ENCODE results near the gene FLOT1. TPM values are rescaled to one million over a fixed set of nuclear protein-coding genes. Genes with fewer than 3 reads are reported as not detected.

Gene FLOT1
- total RNA-seq, 1 experiment from 2014 or later = 110 TPM

DNA sequence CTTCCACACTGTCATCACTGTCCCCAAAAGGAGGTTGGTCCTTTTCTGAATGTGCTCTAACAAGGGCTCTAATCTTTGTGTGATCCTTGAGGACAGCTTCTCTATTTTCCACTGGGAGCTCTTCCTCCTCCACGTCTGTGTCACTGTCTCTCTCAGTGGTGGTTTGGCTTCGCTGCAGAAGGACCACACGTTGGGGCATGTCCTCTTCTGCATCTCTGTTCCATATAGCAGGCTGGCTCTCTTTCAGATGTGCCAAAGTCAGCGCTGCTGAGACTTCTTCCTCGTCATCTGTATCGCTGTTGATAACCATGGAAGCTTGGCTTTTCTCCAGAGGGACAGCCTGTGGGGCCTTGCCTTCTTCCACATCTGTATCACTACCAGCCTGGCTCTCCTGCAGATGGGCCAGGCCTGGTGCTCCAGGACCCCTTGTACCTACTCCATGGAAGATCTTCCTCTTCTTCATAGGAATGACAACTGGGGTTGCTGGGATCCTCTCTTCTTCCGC lies 30.0 kb downstream of the FLOT1 start:
- peaks cover 70% of the 10 kb centered on the region for H3K36me3 Mint-ChIP-seq
- peaks cover 17% of the 10 kb centered on the region for H3K4me1 Mint-ChIP-seq
- TF ChIP-seq, protein P1, sequence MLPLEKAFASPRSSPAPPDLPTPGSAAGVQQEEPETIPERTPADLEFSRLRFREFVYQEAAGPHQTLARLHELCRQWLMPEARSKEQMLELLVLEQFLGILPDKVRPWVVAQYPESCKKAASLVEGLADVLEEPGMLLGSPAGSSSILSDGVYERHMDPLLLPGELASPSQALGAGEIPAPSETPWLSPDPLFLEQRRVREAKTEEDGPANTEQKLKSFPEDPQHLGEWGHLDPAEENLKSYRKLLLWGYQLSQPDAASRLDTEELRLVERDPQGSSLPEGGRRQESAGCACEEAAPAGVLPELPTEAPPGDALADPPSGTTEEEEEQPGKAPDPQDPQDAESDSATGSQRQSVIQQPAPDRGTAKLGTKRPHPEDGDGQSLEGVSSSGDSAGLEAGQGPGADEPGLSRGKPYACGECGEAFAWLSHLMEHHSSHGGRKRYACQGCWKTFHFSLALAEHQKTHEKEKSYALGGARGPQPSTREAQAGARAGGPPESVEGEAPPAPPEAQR (CRISPR knock-in tag; IDR thresholded peaks at IDR 0.05) = no peak
- TF ChIP-seq, protein P2, sequence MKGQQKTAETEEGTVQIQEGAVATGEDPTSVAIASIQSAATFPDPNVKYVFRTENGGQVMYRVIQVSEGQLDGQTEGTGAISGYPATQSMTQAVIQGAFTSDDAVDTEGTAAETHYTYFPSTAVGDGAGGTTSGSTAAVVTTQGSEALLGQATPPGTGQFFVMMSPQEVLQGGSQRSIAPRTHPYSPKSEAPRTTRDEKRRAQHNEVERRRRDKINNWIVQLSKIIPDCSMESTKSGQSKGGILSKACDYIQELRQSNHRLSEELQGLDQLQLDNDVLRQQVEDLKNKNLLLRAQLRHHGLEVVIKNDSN (CRISPR knock-in tag; IDR thresholded peaks at IDR 0.05) = no peak
- TF ChIP-seq ZNF423 (CRISPR knock-in tag; IDR thresholded peaks at IDR 0.05) (no peak), ESRRA (CRISPR knock-in tag; IDR thresholded peaks at IDR 0.05; ENCODE audit: borderline replicate concordance) (no peak), HMGA2 (CRISPR knock-in tag; IDR thresholded peaks at IDR 0.05) (no peak), SMAD4 (CRISPR knock-in tag; IDR thresholded peaks at IDR 0.05) (no peak), MAX (CRISPR knock-in tag; IDR thresholded peaks at IDR 0.05) (no peak)
- no peak for ATAC-seq
- DNase-seq (ENCODE audit: low spot score) = no peak
- H3K27me3 Mint-ChIP-seq (ENCODE audit: low read depth) = no peaks in the 10 kb centered on the region
- no peak overlapping the region for H3K27ac Mint-ChIP-seq
- CTCF ChIA-PET = interaction anchor here (0.6 kb wide), 1 partner anchor 33 kb away, joined by 3 read pairs; no protein-coding TSS in a partner anchor
- no peak overlapping the region for H3K4me3 Mint-ChIP-seq
- POLR2A ChIA-PET = interaction anchor here (1.2 kb wide), 1 partner anchor 9 kb away, joined by 3 read pairs; no protein-coding TSS in a partner anchor
- H3K9me3 Mint-ChIP-seq = no peaks in the 10 kb centered on the region

DNA sequence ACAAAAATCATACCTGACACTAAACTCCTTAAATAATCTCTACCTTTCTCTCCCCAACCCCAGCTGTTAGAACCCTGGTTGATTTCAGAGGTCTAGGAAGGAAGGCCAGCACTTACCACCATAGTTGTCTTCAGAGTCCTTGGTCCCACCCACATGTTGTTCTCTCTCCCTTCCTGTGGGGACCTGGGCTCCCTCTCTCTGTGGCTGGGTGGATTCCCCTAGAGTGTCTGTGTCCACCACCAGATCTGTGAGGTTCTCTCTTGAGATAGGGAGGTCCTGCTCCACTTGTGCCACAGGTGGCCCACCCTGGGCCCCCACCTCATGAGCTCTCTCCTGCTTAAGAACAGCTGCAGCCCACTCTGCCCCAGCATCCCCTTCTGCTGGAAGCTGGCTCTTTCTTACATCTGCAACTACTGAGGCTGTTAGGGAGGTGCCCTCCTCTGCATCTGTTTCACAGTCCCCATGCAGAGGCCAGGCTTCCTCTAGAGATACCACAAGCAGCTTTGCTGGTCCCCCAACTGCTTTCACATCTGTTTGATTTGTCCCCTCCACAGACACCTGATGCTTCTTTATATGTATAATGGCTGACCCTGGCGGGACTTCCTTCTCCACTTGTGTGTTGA lies 30.6 kb downstream of the FLOT1 start:
- DNase-seq (ENCODE audit: low spot score) (no peak), ATAC-seq (no peak)
- CTCF ChIA-PET = no interaction called here
- H3K9me3 Mint-ChIP-seq = no peaks in the 10 kb centered on the region
- H3K4me1 Mint-ChIP-seq = peaks cover 22% of the 10 kb centered on the region
- POLR2A ChIA-PET = interaction anchor here (1.2 to 1.3 kb wide), 2 partner anchors 8 to 24 kb away, joined by 3 to 4 read pairs; no protein-coding TSS in a partner anchor
- peaks cover 74% of the 10 kb centered on the region for H3K36me3 Mint-ChIP-seq
- TF ChIP-seq, protein P3, sequence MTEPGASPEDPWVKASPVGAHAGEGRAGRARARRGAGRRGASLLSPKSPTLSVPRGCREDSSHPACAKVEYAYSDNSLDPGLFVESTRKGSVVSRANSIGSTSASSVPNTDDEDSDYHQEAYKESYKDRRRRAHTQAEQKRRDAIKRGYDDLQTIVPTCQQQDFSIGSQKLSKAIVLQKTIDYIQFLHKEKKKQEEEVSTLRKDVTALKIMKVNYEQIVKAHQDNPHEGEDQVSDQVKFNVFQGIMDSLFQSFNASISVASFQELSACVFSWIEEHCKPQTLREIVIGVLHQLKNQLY (CRISPR knock-in tag; IDR thresholded peaks at IDR 0.05) = no peak
- TF ChIP-seq TP53 (CRISPR knock-in tag; IDR thresholded peaks at IDR 0.05) = no peak
- no peaks in the 10 kb centered on the region for H3K27me3 Mint-ChIP-seq (ENCODE audit: low read depth)
- H3K4me3 Mint-ChIP-seq = no peak overlapping the region
- no peak overlapping the region for H3K27ac Mint-ChIP-seq

DNA sequence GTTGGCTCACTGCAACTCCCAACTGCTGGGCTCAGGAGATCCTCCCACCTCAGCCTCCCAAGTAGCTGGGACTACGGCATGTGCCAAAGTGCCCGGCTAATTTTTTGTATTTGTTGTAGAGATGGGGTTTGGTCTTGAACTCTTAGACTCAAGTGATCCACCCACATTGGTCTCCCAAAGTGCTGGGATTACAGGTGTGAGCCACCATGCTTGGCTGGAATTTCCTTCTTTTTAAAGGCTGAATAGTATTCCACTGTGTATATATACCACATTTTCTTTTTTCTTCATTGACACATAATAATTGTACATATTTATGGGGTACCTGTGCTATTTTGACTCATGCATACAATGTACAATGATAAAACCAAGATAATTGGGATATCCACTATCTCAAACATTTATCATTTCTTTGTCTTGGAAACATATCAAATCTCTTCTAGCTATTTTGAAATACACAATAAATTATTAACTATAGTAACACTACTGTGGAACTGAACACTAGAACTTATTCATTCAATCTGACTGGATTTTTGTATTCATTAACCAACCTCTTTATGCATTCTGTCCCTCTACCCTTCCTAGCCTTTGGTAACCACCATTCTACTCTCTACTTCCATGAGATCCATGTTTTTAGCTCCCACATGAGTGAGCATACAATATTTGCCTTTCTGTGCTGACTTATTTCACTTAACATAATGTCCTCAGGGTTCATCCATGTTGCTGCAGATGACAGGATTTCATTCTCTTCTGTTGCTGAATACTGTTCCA lies 33.2 kb downstream of the FLOT1 start:
- ChIA-PET CTCF (interaction anchor here (1.4 to 1.7 kb wide), 2 partner anchors 21 to 30 kb away, joined by 4 to 5 read pairs; no protein-coding TSS in a partner anchor), POLR2A (no interaction called here)
- no peak overlapping the region for H3K4me3 Mint-ChIP-seq
- H3K36me3 Mint-ChIP-seq = peaks cover 82% of the 10 kb centered on the region
- no peaks in the 10 kb centered on the region for H3K27me3 Mint-ChIP-seq (ENCODE audit: low read depth)
- DNase-seq (ENCODE audit: low spot score) (no peak), ATAC-seq (no peak)
- TF ChIP-seq NR2C2 (CRISPR knock-in tag; IDR thresholded peaks at IDR 0.05) (no peak), SOX15 (CRISPR knock-in tag; IDR thresholded peaks at IDR 0.05) (no peak), ZNF317 (CRISPR knock-in tag; IDR thresholded peaks at IDR 0.05; ENCODE audit: borderline replicate concordance, low read depth) (no peak), ZNF121 (CRISPR knock-in tag; IDR thresholded peaks at IDR 0.05) (no peak), ZMAT4 (CRISPR knock-in tag; IDR thresholded peaks at IDR 0.05) (no peak), CREB1 (CRISPR knock-in tag; IDR thresholded peaks at IDR 0.05) (no peak), NFYB (CRISPR knock-in tag; conservative IDR thresholded peaks at IDR 0.05; ENCODE audit: low read depth) (no peak), STAT6 (CRISPR knock-in tag; conservative IDR thresholded peaks at IDR 0.05; ENCODE audit: low read depth) (no peak), TP53 (CRISPR knock-in tag; IDR thresholded peaks at IDR 0.05) (no peak)
- TF ChIP-seq, protein P4, sequence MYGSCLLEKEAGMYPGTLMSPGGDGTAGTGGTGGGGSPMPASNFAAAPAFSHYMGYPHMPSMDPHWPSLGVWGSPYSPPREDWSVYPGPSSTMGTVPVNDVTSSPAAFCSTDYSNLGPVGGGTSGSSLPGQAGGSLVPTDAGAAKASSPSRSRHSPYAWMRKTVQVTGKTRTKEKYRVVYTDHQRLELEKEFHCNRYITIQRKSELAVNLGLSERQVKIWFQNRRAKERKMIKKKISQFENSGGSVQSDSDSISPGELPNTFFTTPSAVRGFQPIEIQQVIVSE (CRISPR knock-in tag; IDR thresholded peaks at IDR 0.05; ENCODE audit: borderline replicate concordance) = no peak
- TF ChIP-seq, protein P2 (CRISPR knock-in tag; IDR thresholded peaks at IDR 0.05) = no peak
- H3K4me1 Mint-ChIP-seq = peaks cover 14% of the 10 kb centered on the region
- no peak overlapping the region for H3K27ac Mint-ChIP-seq
- H3K9me3 Mint-ChIP-seq = no peaks in the 10 kb centered on the region

Data from WTC11 (cell line).